ENCODE data around the gene SECISBP2L.

DNA sequence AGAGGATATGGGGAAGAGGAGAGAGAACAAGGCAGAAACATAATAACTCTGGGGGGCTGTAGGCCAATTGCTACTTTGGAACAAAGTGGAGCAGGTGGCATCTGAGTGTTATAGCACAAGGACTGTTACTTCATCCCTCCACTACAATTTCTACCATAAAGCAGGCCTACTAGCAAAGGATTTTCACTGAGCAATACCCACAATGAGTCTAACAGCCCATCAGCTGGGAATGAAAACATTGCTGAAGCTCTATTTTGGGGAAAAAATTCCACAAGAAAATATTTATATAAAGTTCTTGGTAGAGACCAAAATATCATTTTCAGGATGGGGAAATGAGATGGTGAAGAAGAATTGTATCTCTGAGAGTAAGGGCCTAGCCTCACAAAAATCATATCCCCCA, 78.9 kb downstream of the SECISBP2L start:
- no peak for TF ChIP-seq ELF4 (IDR thresholded peaks at IDR 0.05)
- no peak for TF ChIP-seq ZNF384 (IDR thresholded peaks at IDR 0.05)
- no peak for TF ChIP-seq NFRKB (IDR thresholded peaks at IDR 0.05)

All from HEK293T (cell line).